ENCODE data around the gene ANTKMT.

DNA sequence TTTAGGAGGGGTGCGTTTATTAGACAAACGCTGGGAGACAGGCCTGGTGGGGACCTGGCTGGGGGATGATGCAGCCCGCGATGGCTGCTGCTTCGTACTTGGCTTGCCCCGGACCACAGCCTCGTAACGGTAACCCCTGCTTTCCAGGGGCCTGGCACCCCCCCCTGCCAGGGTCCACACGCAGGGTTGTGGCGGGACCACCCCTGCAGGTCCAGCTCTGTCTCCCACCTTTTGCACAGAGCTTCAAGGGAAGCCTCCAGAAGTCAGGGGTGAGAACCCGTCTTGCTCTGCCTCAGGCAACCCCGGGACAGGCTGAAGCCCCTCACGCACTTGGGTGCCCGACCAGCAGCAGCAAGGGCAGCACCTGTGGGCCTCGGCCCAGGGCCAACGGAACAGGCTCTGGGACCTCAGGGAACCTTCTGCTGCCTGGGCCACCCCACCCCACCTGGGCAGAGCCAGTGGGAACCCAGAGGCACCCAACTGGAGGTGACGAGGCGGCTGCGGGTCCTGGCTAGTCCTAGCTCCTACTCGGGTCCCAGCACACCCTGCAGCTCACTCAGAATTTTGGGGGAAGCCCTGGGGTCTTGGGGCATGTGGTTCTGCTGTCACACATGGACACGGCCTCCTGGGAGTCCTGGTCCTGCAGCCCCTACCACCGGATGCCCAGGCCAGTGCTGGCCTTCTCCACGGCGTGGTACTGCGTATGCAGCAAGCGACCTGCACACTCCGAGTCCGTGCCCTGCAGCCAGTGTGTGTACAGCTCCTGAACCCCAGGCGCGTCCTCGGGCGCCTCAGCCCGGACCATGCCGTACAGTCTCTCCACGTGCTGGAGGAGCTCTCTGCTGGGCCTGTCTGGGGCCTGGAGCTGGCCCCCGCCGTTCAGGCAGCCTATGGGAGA lies 9.1 kb downstream of the ANTKMT start:
- TF ChIP-seq, protein P1, sequence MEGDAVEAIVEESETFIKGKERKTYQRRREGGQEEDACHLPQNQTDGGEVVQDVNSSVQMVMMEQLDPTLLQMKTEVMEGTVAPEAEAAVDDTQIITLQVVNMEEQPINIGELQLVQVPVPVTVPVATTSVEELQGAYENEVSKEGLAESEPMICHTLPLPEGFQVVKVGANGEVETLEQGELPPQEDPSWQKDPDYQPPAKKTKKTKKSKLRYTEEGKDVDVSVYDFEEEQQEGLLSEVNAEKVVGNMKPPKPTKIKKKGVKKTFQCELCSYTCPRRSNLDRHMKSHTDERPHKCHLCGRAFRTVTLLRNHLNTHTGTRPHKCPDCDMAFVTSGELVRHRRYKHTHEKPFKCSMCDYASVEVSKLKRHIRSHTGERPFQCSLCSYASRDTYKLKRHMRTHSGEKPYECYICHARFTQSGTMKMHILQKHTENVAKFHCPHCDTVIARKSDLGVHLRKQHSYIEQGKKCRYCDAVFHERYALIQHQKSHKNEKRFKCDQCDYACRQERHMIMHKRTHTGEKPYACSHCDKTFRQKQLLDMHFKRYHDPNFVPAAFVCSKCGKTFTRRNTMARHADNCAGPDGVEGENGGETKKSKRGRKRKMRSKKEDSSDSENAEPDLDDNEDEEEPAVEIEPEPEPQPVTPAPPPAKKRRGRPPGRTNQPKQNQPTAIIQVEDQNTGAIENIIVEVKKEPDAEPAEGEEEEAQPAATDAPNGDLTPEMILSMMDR (IDR thresholded peaks at IDR 0.05; ENCODE audit: poor library complexity), result no peak
- TF ChIP-seq EZH2 (IDR thresholded peaks at IDR 0.05; ENCODE audit: borderline replicate concordance), result no peak
- no peak for TF ChIP-seq EZH2phosphoT487 (IDR thresholded peaks at IDR 0.05; ENCODE audit: low read depth, severe bottlenecking, unreplicated experiment)
